Measurements from ENCODE around the gene CCBE1. TPM values are rescaled to one million over a fixed set of nuclear protein-coding genes. Genes with fewer than 3 reads are reported as not detected.

The CCBE1 gene
- polyA plus RNA-seq, 2 of the 4 experiments (the other 2 are of a cell fraction) = 3.0 to 9.9 TPM

DNA sequence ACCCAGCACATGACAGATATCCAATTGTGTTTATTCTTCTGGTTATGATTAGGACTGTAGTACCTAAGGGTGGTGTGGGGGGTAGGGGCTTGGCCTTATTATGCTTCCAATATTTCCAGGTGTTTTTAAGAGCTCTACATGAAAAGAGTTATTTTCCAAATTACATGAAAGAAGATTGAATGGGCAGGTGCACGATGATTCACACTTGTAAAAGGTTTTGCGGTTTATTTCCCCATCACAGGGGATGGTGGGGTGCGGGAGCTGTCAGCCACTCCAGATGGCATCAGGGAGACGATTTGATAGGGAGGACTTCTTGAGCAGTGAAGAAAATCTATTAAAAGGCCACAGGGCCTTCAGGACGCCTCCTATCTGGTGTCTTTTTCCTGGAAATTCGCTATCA, 15.1 kb upstream of the CCBE1 start:
- no peak overlapping the region for H3K4me2 ChIP-seq
- 72% methylated on average over 6 of the region's 6 CpGs for WGBS (ENCODE audit: missing lambda C conversion rate)
- no peak overlapping the region for H3K27ac ChIP-seq
- ChIA-PET POLR2A (no interaction called here), CTCF (interaction anchor here (9.4 kb wide), 1 partner anchor 15 kb away, joined by 70 read pairs; the partner anchor contains the start of gene CCBE1)
- no peak overlapping the region for H3K4me3 ChIP-seq
- no peak for DNase-seq (ENCODE audit: low read depth in 1 of 2, low spot score in 1 of 2)
- FAIRE-seq = no peak
- peaks cover 19% of the 10 kb centered on the region; the same call in 2 of the 3 replicates for H3K4me1 ChIP-seq
- H3K9me3 ChIP-seq = no peaks in the 10 kb centered on the region
- ATAC-seq = no peak
- TF ChIP-seq ZFP36 (IDR thresholded peaks at IDR 0.05; ENCODE audit: borderline replicate concordance, partially characterized antibody) = no peak
- TF ChIP-seq, protein P1, sequence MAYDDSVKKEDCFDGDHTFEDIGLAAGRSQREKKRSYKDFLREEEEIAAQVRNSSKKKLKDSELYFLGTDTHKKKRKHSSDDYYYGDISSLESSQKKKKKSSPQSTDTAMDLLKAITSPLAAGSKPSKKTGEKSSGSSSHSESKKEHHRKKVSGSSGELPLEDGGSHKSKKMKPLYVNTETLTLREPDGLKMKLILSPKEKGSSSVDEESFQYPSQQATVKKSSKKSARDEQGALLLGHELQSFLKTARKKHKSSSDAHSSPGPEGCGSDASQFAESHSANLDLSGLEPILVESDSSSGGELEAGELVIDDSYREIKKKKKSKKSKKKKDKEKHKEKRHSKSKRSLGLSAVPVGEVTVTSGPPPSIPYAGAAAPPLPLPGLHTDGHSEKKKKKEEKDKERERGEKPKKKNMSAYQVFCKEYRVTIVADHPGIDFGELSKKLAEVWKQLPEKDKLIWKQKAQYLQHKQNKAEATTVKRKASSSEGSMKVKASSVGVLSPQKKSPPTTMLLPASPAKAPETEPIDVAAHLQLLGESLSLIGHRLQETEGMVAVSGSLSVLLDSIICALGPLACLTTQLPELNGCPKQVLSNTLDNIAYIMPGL (CRISPR knock-in tag; IDR thresholded peaks at IDR 0.05; ENCODE audit: borderline replicate concordance) = no peak
- no peak for TF ChIP-seq RNF2 (IDR thresholded peaks at IDR 0.05; ENCODE audit: borderline replicate concordance, low read depth)
- TF ChIP-seq PHF8 (IDR thresholded peaks at IDR 0.05; ENCODE audit: borderline replicate concordance, low read depth) = no peak
- TF ChIP-seq EHMT2 (IDR thresholded peaks at IDR 0.05; ENCODE audit: low read depth) = no peak

DNA sequence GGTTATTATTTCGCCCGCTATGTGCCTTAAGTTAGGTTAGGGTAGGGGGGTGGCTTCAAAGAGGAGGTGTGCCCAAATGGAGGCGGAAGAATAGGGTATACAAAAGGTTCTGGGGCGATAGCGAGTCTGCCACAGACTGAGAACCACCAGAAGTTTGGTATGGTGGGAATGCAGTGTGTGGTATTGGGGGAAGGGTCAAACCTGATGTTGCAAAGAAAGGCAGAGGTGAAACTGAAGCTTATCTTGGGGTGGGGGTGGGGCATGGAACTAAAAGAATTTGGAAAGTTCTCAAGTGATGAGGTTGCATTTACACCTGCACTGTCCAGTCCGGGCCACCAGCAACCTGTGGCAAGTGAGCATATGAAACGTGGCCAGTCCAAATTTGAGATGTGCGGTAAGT, 11.8 kb upstream of the CCBE1 start:
- POLR2A ChIA-PET = interaction anchor here (1.3 kb wide), 1 partner anchor 12 kb away, joined by 3 read pairs; the partner anchor contains the start of gene CCBE1
- CTCF ChIA-PET = interaction anchor here (9.4 kb wide), 1 partner anchor 12 kb away, joined by 70 read pairs; the partner anchor contains the start of gene CCBE1
- TF ChIP-seq RFX5 (IDR thresholded peaks at IDR 0.05) (no peak), RCOR1 (IDR thresholded peaks at IDR 0.05; ENCODE audit: low read depth, low read length) (no peak), RAD21 (conservative IDR thresholded peaks at IDR 0.05 in 1 of 2, IDR thresholded peaks at IDR 0.05 in 1 of 2) (no peak), MAFK (IDR thresholded peaks at IDR 0.05; ENCODE audit: partially characterized antibody) (no peak), KDM1A (IDR thresholded peaks at IDR 0.05; ENCODE audit: low read depth) (no peak), MAZ (IDR thresholded peaks at IDR 0.05; ENCODE audit: borderline replicate concordance, low read depth, low read length) (no peak), CHD2 (IDR thresholded peaks at IDR 0.05; ENCODE audit: low read length, partially characterized antibody) (no peak), EHF (CRISPR knock-in tag; IDR thresholded peaks at IDR 0.05) (no peak), FOSL2 (IDR thresholded peaks at IDR 0.05) (no peak), FOSL2 (CRISPR knock-in tag; IDR thresholded peaks at IDR 0.05) (no peak), GATA3 (IDR thresholded peaks at IDR 0.05; ENCODE audit: borderline replicate concordance) (no peak), ESRRA (IDR thresholded peaks at IDR 0.05; ENCODE audit: borderline replicate concordance, low read length) (no peak), RARB (CRISPR knock-in tag; IDR thresholded peaks at IDR 0.05) (no peak), CBX8 (IDR thresholded peaks at IDR 0.05) (no peak)
- TF ChIP-seq, protein P2, sequence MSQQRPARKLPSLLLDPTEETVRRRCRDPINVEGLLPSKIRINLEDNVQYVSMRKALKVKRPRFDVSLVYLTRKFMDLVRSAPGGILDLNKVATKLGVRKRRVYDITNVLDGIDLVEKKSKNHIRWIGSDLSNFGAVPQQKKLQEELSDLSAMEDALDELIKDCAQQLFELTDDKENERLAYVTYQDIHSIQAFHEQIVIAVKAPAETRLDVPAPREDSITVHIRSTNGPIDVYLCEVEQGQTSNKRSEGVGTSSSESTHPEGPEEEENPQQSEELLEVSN (IDR thresholded peaks at IDR 0.05; ENCODE audit: borderline replicate concordance, low read depth) = no peak
- FAIRE-seq = no peak
- Histone ChIP-seq H3K27ac (no peak overlapping the region), H3K4me3 (no peak overlapping the region), H3K4me1 (no peaks in the 10 kb centered on the region), H3K9me3 (no peaks in the 10 kb centered on the region), H3K4me2 (no peak overlapping the region)
- 85% methylated on average over 8 of the region's 8 CpGs for WGBS (ENCODE audit: missing lambda C conversion rate)
- DNase-seq (ENCODE audit: low read depth in 1 of 2, low spot score in 1 of 2) = no peak
- no peak for ATAC-seq

DNA sequence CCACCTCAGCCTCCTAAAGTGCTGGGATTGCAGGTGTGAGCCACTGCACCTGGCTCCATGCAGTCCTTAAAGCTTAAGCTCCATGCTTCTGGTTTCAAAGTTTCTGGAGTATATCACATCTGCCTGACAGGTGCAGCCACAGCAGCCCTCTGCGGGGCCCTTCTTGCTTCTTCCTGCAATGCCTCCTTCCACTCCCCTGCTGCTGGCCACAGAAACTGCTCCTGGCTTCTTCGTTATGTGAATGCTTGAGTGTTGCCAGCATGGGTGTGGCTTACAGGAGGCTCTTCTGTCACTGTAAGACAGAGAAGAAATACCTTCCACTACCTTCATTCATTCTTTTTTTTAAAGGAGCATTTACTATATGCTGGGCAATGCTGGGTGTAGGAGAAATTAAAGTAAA, 10.1 kb upstream of the CCBE1 start:
- ChIA-PET CTCF (interaction anchor here (9.4 kb wide), 1 partner anchor 10 kb away, joined by 70 read pairs; the partner anchor contains the start of gene CCBE1), POLR2A (no interaction called here)
- H3K4me1 ChIP-seq = no peaks in the 10 kb centered on the region
- no peak overlapping the region for H3K27ac ChIP-seq
- 78% methylated on average over 2 of the region's 2 CpGs for WGBS (ENCODE audit: missing lambda C conversion rate)
- no peaks in the 10 kb centered on the region for H3K9me3 ChIP-seq
- H3K4me2 ChIP-seq = no peak overlapping the region
- no peak for DNase-seq (ENCODE audit: low read depth in 1 of 2, low spot score in 1 of 2)
- ATAC-seq = no peak
- TF ChIP-seq HEYL (CRISPR knock-in tag; IDR thresholded peaks at IDR 0.05) (no peak), EP300 (IDR thresholded peaks at IDR 0.05) (no peak)
- TF ChIP-seq, protein P3, sequence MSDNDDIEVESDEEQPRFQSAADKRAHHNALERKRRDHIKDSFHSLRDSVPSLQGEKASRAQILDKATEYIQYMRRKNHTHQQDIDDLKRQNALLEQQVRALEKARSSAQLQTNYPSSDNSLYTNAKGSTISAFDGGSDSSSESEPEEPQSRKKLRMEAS (IDR thresholded peaks at IDR 0.05) = no peak
- TF ChIP-seq, protein P4, sequence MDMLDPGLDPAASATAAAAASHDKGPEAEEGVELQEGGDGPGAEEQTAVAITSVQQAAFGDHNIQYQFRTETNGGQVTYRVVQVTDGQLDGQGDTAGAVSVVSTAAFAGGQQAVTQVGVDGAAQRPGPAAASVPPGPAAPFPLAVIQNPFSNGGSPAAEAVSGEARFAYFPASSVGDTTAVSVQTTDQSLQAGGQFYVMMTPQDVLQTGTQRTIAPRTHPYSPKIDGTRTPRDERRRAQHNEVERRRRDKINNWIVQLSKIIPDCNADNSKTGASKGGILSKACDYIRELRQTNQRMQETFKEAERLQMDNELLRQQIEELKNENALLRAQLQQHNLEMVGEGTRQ (IDR thresholded peaks at IDR 0.05) = no peak
- no peak overlapping the region for H3K4me3 ChIP-seq
- no peak for FAIRE-seq
